GM23338 (cell line): Measurements from ENCODE around the gene TAS2R42. TPM values are rescaled to one million over a fixed set of nuclear protein-coding genes. Genes with fewer than 3 reads are reported as not detected.

Experiments used
- ATAC-seq: fragments of 200-7000 bp; cut with Tn5 transposase; 3 replicates; pipeline ENCODE4 v1.9.1; 2020
- DNase-seq: peaks from one replicate; pipeline ENCODE4 v3.0.0-alpha.2; 2015; ENCODE audit warnings: low spot score
- H2AFZ ChIP-seq: fragments of 200-600 bp; sonication (generic); 2 replicates; pipeline ENCODE4 v1.8.0; 2016; ENCODE audit warnings: antibody characterized with exemption, mild to moderate bottlenecking, moderate library complexity
- H3F3A ChIP-seq: fragments of 200-600 bp; sonication (generic); replicated peaks from 2 replicates; pipeline ENCODE4 v1.8.0; 2017; ENCODE audit warnings: antibody characterized with exemption, mixed run types, low read depth
- H3K27ac ChIP-seq: fragments of 200-600 bp; sonication (generic); 2 replicates; pipeline ENCODE4 v1.6.1; 2016; ENCODE audit warnings: low read depth
- H3K27me3 ChIP-seq: fragments of 200-600 bp; sonication (generic); 2 replicates; pipeline ENCODE4 v1.8.0; 2016; ENCODE audit warnings: mild to moderate bottlenecking, mixed run types, moderate library complexity; ENCODE audit not compliant: insufficient read depth
- H3K36me3 ChIP-seq: fragments of 200-600 bp; sonication (generic); 2 replicates; pipeline ENCODE4 v1.8.0; 2016; ENCODE audit warnings: mild to moderate bottlenecking; ENCODE audit not compliant: insufficient read depth
- H3K4me1 ChIP-seq: fragments of 200-600 bp; sonication (generic); 2 replicates; pipeline ENCODE4 v1.8.0; 2016; ENCODE audit warnings: mild to moderate bottlenecking, moderate library complexity; ENCODE audit not compliant: insufficient read depth
- H3K4me2 ChIP-seq: fragments of 200-600 bp; sonication (generic); 2 replicates; pipeline ENCODE4 v1.7.1; 2017; ENCODE audit warnings: mixed run types
- H3K4me3 ChIP-seq: fragments of 200-600 bp; sonication (generic); 2 replicates; pipeline ENCODE4 v1.6.1; 2016; ENCODE audit warnings: mixed run types
- H3K79me2 ChIP-seq: fragments of 200-600 bp; sonication (generic); replicated peaks from 2 replicates; pipeline ENCODE4 v1.8.0; 2017; ENCODE audit warnings: mild to moderate bottlenecking; ENCODE audit not compliant: insufficient read depth
- H3K9me2 ChIP-seq: fragments of 200-600 bp; sonication (generic); 2 replicates; pipeline ENCODE4 v1.8.0; 2017; ENCODE audit not compliant: insufficient read depth
- H4K20me1 ChIP-seq: fragments of 200-600 bp; sonication (generic); replicated peaks from 2 replicates; pipeline ENCODE4 v1.8.0; 2017; ENCODE audit warnings: mild to moderate bottlenecking; ENCODE audit not compliant: insufficient read depth
- H3K27ac Mint-ChIP-seq: 2 replicates; pipeline ENCODE4 v1.8.0; 2020; ENCODE audit warnings: inconsistent platforms, mild to moderate bottlenecking, moderate library complexity, mixed read lengths
- H3K27me3 Mint-ChIP-seq: 3 replicates; pipeline ENCODE4 v1.8.0; 2022; ENCODE audit warnings: low read depth, mild to moderate bottlenecking, moderate library complexity, mixed read lengths, inconsistent platforms; ENCODE audit not compliant: insufficient read depth, poor library complexity
- H3K36me3 Mint-ChIP-seq: 3 replicates; pipeline ENCODE4 v1.8.0; 2021; ENCODE audit warnings: low read depth, mild to moderate bottlenecking, inconsistent platforms, moderate library complexity, mixed read lengths
- H3K4me1 Mint-ChIP-seq: 3 replicates; pipeline ENCODE4 v1.8.0; 2020; ENCODE audit warnings: mild to moderate bottlenecking, inconsistent platforms, mixed read lengths
- H3K4me3 Mint-ChIP-seq: 3 replicates; pipeline ENCODE4 v1.8.0; 2021; ENCODE audit warnings: moderate library complexity, mild to moderate bottlenecking, inconsistent platforms, mixed read lengths
- H3K9me3 Mint-ChIP-seq: 3 replicates; pipeline ENCODE4 v1.8.0; 2020; ENCODE audit warnings: moderate library complexity, mild to moderate bottlenecking, inconsistent platforms, mixed read lengths
- CREB1 ChIP-seq: fragments of 250-450 bp; sonication (Bioruptor Pico); IDR thresholded peaks from 2 replicates; pipeline ENCODE4 v1.5.0; 2020; ENCODE audit warnings: low read depth, mild to moderate bottlenecking, moderate library complexity
- EZH2 ChIP-seq: fragments of 200-600 bp; sonication (generic); IDR thresholded peaks from one replicate; pipeline ENCODE4 v1.8.0; 2017; ENCODE audit warnings: antibody characterized with exemption, mild to moderate bottlenecking, low read depth; ENCODE audit not compliant: unreplicated experiment
- EZH2phosphoT487 ChIP-seq: fragments of 200-600 bp; sonication (generic); IDR thresholded peaks from one replicate; pipeline ENCODE4 v1.8.1; 2018; ENCODE audit warnings: antibody characterized with exemption; ENCODE audit not compliant: unreplicated experiment
- JUNB ChIP-seq: IDR thresholded peaks from one replicate; pipeline ENCODE4 v1.6.1; 2016; ENCODE audit warnings: antibody characterized with exemption; ENCODE audit not compliant: unreplicated experiment
- NANOG ChIP-seq: IDR thresholded peaks from 2 replicates; pipeline ENCODE4 v1.6.1; 2016; ENCODE audit warnings: antibody characterized with exemption, borderline replicate concordance
- POLR2AphosphoS5 ChIP-seq: IDR thresholded peaks from 2 replicates; pipeline ENCODE4 v1.6.1; 2016; ENCODE audit warnings: antibody characterized with exemption, low read depth
- STAT1 ChIP-seq: IDR thresholded peaks from one replicate; pipeline ENCODE4 v1.6.1; 2016; ENCODE audit warnings: antibody characterized with exemption; ENCODE audit not compliant: unreplicated experiment
- ZNF114 ChIP-seq: fragments of 250-450 bp; sonication (Bioruptor Pico); IDR thresholded peaks from 2 replicates; pipeline ENCODE4 v1.5.0; 2020; ENCODE audit warnings: mild to moderate bottlenecking, moderate library complexity
- ZNF331 ChIP-seq: fragments of 250-450 bp; sonication (Bioruptor Pico); IDR thresholded peaks from 2 replicates; pipeline ENCODE4 v1.5.0; 2020; ENCODE audit warnings: low read depth, mild to moderate bottlenecking, moderate library complexity
- polyA plus RNA-seq: library from polyadenylated mRNA; unstranded; fragments of >200 nt; fragmentation: Nextera tagmentation; extraction: Ambion mirVana; gene quantifications from 2 replicates; pipeline ENCODE4 v1.2.1, GENCODE V29; 2016
- total RNA-seq: library from RNA; depleted of rRNA; stranded (reverse); fragments of >200 nt; shearing (Covaris generic); gene quantifications from 2 replicates; pipeline ENCODE4 v1.2.3, GENCODE V29; 2014
- TF ChIP-seq, protein P1 (sequence below): IDR thresholded peaks from one replicate; pipeline ENCODE4 v1.6.1; 2018; ENCODE audit warnings: antibody characterized with exemption; ENCODE audit not compliant: unreplicated experiment
- TF ChIP-seq, protein P2 (sequence below): IDR thresholded peaks from 2 replicates; pipeline ENCODE4 v1.6.1; 2016; ENCODE audit warnings: antibody characterized with exemption
- TF ChIP-seq, protein P3 (sequence below): fragments of 250-450 bp; sonication (Bioruptor Pico); IDR thresholded peaks from 2 replicates; pipeline ENCODE4 v1.5.0; 2020; ENCODE audit warnings: mild to moderate bottlenecking, moderate library complexity
- TF ChIP-seq, protein P4 (sequence below), 2 experiments: fragments of 200-600 bp in 1 of 2; sonication (generic) in 1 of 2; conservative IDR thresholded peaks; 2 replicates each; pipeline versions ENCODE4 v1.5.1 to v1.6.1; 2016 to 2017; ENCODE audit warnings: antibody characterized with exemption in 2 of 2, low read depth in 2 of 2, mild to moderate bottlenecking in 2 of 2, moderate library complexity in 1 of 2

TAS2R42 gene
- total and polyA plus RNA-seq, 2 experiments from 2014 or later = 0.38 TPM; not detected in 1

- H2AFZ ChIP-seq = no peak overlapping the region
- H3F3A ChIP-seq = no peaks in the 10 kb centered on the region
- H3K27ac Mint-ChIP-seq = no peak overlapping the region
- H4K20me1 ChIP-seq = peaks cover 4% of the 10 kb centered on the region
- peaks cover 92% of the 10 kb centered on the region for H3K79me2 ChIP-seq
- peaks cover 4% of the 10 kb centered on the region for H3K36me3 Mint-ChIP-seq
- no peaks in the 10 kb centered on the region for H3K27me3 ChIP-seq
- H3K4me3 Mint-ChIP-seq = no peak overlapping the region
- H3K9me2 ChIP-seq = no peaks in the 10 kb centered on the region
- no peak for DNase-seq
- no peaks in the 10 kb centered on the region for H3K4me1 ChIP-seq
- H3K27ac ChIP-seq = no peak overlapping the region
- no peaks in the 10 kb centered on the region for H3K27me3 Mint-ChIP-seq
- H3K36me3 ChIP-seq = no peaks in the 10 kb centered on the region
- no peak overlapping the region for H3K4me3 ChIP-seq
- no peaks in the 10 kb centered on the region for H3K9me3 Mint-ChIP-seq
- no peak for ATAC-seq
- 0 out of 3 replicates have a peak, but pooled peaks cover 3% of the 10 kb centered on the region for H3K4me1 Mint-ChIP-seq
- TF ChIP-seq, protein P1, sequence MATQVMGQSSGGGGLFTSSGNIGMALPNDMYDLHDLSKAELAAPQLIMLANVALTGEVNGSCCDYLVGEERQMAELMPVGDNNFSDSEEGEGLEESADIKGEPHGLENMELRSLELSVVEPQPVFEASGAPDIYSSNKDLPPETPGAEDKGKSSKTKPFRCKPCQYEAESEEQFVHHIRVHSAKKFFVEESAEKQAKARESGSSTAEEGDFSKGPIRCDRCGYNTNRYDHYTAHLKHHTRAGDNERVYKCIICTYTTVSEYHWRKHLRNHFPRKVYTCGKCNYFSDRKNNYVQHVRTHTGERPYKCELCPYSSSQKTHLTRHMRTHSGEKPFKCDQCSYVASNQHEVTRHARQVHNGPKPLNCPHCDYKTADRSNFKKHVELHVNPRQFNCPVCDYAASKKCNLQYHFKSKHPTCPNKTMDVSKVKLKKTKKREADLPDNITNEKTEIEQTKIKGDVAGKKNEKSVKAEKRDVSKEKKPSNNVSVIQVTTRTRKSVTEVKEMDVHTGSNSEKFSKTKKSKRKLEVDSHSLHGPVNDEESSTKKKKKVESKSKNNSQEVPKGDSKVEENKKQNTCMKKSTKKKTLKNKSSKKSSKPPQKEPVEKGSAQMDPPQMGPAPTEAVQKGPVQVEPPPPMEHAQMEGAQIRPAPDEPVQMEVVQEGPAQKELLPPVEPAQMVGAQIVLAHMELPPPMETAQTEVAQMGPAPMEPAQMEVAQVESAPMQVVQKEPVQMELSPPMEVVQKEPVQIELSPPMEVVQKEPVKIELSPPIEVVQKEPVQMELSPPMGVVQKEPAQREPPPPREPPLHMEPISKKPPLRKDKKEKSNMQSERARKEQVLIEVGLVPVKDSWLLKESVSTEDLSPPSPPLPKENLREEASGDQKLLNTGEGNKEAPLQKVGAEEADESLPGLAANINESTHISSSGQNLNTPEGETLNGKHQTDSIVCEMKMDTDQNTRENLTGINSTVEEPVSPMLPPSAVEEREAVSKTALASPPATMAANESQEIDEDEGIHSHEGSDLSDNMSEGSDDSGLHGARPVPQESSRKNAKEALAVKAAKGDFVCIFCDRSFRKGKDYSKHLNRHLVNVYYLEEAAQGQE = no peak
- TF ChIP-seq CREB1 (CRISPR knock-in tag) (no peak), NANOG (no peak), EZH2 (no peak), POLR2AphosphoS5 (no peak), EZH2phosphoT487 (no peak), ZNF114 (CRISPR knock-in tag) (no peak), JUNB (no peak), STAT1 (no peak), ZNF331 (no peak)
- TF ChIP-seq, protein P2, sequence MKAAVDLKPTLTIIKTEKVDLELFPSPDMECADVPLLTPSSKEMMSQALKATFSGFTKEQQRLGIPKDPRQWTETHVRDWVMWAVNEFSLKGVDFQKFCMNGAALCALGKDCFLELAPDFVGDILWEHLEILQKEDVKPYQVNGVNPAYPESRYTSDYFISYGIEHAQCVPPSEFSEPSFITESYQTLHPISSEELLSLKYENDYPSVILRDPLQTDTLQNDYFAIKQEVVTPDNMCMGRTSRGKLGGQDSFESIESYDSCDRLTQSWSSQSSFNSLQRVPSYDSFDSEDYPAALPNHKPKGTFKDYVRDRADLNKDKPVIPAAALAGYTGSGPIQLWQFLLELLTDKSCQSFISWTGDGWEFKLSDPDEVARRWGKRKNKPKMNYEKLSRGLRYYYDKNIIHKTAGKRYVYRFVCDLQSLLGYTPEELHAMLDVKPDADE = no peak
- TF ChIP-seq, protein P3, sequence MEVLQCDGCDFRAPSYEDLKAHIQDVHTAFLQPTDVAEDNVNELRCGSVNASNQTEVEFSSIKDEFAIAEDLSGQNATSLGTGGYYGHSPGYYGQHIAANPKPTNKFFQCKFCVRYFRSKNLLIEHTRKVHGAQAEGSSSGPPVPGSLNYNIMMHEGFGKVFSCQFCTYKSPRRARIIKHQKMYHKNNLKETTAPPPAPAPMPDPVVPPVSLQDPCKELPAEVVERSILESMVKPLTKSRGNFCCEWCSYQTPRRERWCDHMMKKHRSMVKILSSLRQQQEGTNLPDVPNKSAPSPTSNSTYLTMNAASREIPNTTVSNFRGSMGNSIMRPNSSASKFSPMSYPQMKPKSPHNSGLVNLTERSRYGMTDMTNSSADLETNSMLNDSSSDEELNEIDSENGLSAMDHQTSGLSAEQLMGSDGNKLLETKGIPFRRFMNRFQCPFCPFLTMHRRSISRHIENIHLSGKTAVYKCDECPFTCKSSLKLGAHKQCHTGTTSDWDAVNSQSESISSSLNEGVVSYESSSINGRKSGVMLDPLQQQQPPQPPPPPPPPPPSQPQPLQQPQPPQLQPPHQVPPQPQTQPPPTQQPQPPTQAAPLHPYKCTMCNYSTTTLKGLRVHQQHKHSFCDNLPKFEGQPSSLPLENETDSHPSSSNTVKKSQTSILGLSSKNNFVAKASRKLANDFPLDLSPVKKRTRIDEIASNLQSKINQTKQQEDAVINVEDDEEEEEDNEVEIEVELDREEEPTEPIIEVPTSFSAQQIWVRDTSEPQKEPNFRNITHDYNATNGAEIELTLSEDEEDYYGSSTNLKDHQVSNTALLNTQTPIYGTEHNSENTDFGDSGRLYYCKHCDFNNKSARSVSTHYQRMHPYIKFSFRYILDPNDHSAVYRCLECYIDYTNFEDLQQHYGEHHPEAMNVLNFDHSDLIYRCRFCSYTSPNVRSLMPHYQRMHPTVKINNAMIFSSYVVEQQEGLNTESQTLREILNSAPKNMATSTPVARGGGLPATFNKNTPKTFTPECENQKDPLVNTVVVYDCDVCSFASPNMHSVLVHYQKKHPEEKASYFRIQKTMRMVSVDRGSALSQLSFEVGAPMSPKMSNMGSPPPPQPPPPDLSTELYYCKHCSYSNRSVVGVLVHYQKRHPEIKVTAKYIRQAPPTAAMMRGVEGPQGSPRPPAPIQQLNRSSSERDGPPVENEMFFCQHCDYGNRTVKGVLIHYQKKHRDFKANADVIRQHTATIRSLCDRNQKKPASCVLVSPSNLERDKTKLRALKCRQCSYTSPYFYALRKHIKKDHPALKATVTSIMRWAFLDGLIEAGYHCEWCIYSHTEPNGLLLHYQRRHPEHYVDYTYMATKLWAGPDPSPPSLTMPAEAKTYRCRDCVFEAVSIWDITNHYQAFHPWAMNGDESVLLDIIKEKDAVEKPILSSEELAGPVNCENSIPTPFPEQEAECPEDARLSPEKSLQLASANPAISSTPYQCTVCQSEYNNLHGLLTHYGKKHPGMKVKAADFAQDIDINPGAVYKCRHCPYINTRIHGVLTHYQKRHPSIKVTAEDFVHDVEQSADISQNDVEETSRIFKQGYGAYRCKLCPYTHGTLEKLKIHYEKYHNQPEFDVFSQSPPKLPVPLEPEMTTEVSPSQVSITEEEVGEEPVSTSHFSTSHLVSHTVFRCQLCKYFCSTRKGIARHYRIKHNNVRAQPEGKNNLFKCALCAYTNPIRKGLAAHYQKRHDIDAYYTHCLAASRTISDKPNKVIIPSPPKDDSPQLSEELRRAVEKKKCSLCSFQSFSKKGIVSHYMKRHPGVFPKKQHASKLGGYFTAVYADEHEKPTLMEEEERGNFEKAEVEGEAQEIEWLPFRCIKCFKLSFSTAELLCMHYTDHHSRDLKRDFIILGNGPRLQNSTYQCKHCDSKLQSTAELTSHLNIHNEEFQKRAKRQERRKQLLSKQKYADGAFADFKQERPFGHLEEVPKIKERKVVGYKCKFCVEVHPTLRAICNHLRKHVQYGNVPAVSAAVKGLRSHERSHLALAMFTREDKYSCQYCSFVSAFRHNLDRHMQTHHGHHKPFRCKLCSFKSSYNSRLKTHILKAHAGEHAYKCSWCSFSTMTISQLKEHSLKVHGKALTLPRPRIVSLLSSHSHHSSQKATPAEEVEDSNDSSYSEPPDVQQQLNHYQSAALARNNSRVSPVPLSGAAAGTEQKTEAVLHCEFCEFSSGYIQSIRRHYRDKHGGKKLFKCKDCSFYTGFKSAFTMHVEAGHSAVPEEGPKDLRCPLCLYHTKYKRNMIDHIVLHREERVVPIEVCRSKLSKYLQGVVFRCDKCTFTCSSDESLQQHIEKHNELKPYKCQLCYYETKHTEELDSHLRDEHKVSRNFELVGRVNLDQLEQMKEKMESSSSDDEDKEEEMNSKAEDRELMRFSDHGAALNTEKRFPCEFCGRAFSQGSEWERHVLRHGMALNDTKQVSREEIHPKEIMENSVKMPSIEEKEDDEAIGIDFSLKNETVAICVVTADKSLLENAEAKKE (CRISPR knock-in tag) = no peak
- TF ChIP-seq, protein P4, sequence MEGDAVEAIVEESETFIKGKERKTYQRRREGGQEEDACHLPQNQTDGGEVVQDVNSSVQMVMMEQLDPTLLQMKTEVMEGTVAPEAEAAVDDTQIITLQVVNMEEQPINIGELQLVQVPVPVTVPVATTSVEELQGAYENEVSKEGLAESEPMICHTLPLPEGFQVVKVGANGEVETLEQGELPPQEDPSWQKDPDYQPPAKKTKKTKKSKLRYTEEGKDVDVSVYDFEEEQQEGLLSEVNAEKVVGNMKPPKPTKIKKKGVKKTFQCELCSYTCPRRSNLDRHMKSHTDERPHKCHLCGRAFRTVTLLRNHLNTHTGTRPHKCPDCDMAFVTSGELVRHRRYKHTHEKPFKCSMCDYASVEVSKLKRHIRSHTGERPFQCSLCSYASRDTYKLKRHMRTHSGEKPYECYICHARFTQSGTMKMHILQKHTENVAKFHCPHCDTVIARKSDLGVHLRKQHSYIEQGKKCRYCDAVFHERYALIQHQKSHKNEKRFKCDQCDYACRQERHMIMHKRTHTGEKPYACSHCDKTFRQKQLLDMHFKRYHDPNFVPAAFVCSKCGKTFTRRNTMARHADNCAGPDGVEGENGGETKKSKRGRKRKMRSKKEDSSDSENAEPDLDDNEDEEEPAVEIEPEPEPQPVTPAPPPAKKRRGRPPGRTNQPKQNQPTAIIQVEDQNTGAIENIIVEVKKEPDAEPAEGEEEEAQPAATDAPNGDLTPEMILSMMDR (conservative IDR thresholded peaks at IDR 0.05; ENCODE audit: low read depth in 2 of 2) = no peak
- no peak overlapping the region for H3K4me2 ChIP-seq
Measured at GRCh38 chr12:11136075-11136474, 50.7 kb downstream of the TAS2R42 start.
